WERI-Rb-1 (cell line): ENCODE data around the gene CALHM6.

Experiments used
- DNase-seq: peaks from one replicate; pipeline ENCODE4 v3.0.0-alpha.2; 2020
- H3K27ac ChIP-seq: fragments of 250-450 bp; sonication (Bioruptor Pico); 2 replicates; pipeline ENCODE4 v1.5.1; 2020; ENCODE audit warnings: mild to moderate bottlenecking, moderate library complexity
- H3K27me3 ChIP-seq: fragments of 250-450 bp; sonication (Bioruptor Pico); 2 replicates; pipeline ENCODE4 v1.5.1; 2021; ENCODE audit warnings: mild to moderate bottlenecking, low read depth, moderate library complexity; ENCODE audit not compliant: insufficient read depth, severe bottlenecking
- H3K36me3 ChIP-seq: fragments of 250-450 bp; sonication (Bioruptor Pico); 2 replicates; pipeline ENCODE4 v1.5.1; 2020; ENCODE audit warnings: mild to moderate bottlenecking, moderate library complexity
- H3K4me3 ChIP-seq: 2 replicates; pipeline ENCODE4 v1.5.1; 2011; ENCODE audit warnings: low read depth, mild to moderate bottlenecking, control low read depth, low read length
- H3K9me3 ChIP-seq: fragments of 250-450 bp; sonication (Bioruptor Pico); 2 replicates; pipeline ENCODE4 v1.5.1; 2021; ENCODE audit warnings: mild to moderate bottlenecking, moderate library complexity; ENCODE audit not compliant: severe bottlenecking
- TF ChIP-seq, protein P1 (sequence below): IDR thresholded peaks from 2 replicates; pipeline ENCODE4 v1.5.1; 2011; ENCODE audit warnings: low read depth, mild to moderate bottlenecking, control low read depth, inconsistent platforms, low read length

The CALHM6 gene

DNA sequence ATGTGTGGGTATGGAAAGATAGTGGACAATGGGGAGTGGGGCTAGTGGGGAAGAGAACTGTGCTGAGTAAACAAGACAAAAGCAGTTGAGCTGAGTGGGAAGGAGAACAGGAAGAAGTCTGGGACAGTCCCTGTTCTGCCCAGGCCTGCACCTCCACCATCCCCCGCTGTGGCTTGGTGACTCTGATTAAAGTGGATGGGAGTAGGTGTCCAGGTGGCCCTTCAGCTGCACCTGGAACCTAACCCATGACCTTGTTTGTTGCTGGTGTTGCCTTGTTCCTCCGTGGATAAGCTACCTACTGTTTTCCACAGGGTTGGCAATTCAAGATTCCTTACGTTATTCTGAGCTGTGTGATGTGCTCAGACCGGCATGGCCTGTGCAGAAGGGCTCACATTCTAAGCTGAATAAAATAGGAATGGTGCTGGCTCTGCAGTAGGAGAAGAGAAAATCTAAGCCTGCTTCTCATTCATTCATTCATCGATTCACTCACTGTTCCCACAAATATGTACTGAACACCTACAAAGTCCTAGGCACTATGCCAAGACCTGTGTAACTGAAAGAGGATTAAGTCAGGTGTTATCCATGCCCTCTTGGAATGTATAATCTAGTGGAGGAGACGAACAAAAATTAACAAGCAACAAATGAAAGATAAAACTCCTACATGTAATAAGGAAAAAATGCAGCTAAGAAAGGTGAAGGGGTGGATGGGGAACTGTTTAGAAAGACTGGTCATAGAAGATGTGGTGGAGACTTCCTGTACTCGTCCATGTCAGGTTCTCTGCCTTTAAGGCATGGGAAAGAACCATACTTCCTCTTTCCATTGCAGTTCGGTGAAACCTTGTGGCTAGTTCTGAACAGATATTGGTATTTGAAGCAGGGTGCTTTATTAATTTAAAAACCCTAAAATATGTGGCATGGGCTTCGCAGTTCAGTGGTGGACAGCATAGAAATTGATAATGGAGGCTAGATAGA is 10.1 kb upstream of the CALHM6 start:
- TF ChIP-seq, protein P1, sequence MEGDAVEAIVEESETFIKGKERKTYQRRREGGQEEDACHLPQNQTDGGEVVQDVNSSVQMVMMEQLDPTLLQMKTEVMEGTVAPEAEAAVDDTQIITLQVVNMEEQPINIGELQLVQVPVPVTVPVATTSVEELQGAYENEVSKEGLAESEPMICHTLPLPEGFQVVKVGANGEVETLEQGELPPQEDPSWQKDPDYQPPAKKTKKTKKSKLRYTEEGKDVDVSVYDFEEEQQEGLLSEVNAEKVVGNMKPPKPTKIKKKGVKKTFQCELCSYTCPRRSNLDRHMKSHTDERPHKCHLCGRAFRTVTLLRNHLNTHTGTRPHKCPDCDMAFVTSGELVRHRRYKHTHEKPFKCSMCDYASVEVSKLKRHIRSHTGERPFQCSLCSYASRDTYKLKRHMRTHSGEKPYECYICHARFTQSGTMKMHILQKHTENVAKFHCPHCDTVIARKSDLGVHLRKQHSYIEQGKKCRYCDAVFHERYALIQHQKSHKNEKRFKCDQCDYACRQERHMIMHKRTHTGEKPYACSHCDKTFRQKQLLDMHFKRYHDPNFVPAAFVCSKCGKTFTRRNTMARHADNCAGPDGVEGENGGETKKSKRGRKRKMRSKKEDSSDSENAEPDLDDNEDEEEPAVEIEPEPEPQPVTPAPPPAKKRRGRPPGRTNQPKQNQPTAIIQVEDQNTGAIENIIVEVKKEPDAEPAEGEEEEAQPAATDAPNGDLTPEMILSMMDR = no peak
- Histone ChIP-seq H3K9me3 (no peaks in the 10 kb centered on the region), H3K4me3 (no peak overlapping the region), H3K27ac (no peak overlapping the region), H3K36me3 (no peaks in the 10 kb centered on the region), H3K27me3 (no peaks in the 10 kb centered on the region)
- no peak for DNase-seq

DNA sequence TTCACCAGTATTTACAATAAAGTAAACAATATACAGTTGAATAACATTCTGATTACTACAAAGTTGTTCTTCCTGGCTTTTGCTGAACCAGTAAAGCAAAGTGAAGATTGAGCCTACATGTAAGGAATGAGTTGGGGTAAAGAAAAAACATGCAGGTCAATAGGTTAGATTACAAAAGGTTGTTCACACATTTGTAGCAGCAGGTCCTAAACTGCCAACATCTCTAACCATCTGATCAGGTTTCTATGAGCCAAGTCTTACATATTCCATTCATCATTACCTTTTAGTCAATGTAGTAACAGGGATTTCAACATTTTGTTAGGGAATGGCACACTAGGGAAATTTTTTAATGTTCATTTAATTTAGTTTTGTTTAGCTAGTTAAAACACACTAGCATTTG is 9.3 kb upstream of the CALHM6 start:
- no peak for DNase-seq
- Histone ChIP-seq H3K4me3 (no peak overlapping the region), H3K27me3 (no peaks in the 10 kb centered on the region), H3K27ac (no peak overlapping the region), H3K36me3 (no peaks in the 10 kb centered on the region), H3K9me3 (no peaks in the 10 kb centered on the region)
- TF ChIP-seq, protein P1 = no peak

DNA sequence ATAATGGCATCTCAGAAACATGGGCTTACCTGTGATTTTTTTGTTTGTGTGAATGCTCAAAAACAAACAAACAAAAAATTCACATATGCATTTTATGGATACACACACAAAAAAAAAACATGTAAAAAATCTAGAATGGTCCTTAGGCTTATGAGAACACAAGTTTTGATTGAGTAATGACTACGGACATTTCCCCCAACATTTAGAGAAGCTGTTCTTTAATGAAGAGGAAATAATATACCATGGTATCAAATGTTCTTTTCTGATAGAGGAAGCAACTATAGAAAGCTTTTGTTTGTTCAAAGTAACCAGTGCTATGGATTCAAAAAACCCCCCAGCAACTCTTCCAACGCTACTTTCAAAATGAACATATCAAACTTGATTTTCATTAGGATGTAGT is 8.6 kb upstream of the CALHM6 start:
- no peak for DNase-seq
- Histone ChIP-seq H3K9me3 (no peaks in the 10 kb centered on the region), H3K27ac (no peak overlapping the region), H3K4me3 (no peak overlapping the region), H3K27me3 (no peaks in the 10 kb centered on the region), H3K36me3 (no peaks in the 10 kb centered on the region)
- TF ChIP-seq, protein P1 = no peak

DNA sequence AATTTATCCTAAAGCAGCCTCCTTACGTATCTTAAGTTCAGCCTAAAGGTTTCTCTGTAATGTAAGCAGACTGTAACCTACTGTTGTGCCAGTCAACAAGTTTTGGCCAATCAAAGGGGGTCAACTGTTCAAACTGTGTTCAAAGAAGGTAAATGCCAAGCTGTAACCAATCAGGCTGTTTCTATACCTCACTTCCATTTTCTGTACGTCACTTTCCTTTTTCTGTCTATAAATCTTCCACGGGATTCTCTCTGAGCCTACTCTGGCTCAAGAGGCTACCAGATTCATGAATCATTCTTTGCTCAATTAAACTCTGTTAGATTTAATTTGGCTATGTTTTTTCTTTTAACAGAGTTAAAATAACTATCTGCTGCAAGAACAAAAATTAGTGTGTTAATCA is 5.1 kb upstream of the CALHM6 start:
- DNase-seq = no peak
- TF ChIP-seq, protein P1 = no peak
- Histone ChIP-seq H3K27ac (no peak overlapping the region), H3K36me3 (no peaks in the 10 kb centered on the region), H3K9me3 (no peaks in the 10 kb centered on the region), H3K4me3 (no peak overlapping the region), H3K27me3 (no peaks in the 10 kb centered on the region)

DNA sequence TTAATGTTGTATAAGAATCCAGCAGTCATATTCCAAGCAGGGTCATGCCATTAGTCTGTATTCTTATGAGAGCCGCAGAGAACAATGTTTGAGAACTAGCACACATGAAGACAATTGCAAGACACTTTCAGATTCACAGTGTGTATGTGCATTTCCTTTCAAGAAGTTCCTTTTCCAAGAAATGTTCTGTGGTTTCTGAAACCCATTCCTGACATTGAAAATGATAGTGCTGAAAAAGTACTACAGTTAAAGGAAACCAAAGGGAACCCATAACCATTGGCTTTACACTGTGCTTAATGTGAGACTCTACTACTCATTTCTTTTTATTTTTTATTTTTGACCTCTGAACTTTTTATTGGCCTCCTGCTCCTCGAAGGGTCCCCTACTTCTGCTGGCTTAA is 4.2 kb upstream of the CALHM6 start:
- no peaks in the 10 kb centered on the region for H3K36me3 ChIP-seq
- H3K27ac ChIP-seq = no peak overlapping the region
- no peaks in the 10 kb centered on the region for H3K9me3 ChIP-seq
- TF ChIP-seq, protein P1 = no peak
- no peak for DNase-seq
- no peaks in the 10 kb centered on the region for H3K27me3 ChIP-seq
- no peak overlapping the region for H3K4me3 ChIP-seq
